Measurements from ENCODE around the gene DSE.

Gene DSE

DNA sequence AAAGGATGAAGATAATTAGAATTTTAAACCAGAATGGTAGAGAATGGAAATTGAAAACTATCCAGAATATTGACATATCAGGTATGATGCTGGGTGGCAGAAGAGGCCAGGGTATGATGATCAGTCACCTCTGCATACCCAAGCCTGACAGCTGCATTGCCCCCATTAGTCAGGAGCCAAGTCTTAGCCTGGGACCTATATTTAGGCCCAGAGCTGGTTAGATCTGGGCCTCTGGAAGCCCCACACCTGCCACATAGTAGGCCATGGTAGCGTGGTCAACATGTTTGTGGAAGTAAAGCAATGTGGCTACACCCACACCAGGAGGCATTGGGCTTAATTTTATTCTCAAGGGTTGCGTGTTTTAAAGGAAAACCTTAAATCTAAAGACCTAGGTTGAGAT, 58.4 kb downstream of the DSE start:
- H3K4me1 Mint-ChIP-seq = no peaks in the 10 kb centered on the region
- DNase-seq = no peak

DNA sequence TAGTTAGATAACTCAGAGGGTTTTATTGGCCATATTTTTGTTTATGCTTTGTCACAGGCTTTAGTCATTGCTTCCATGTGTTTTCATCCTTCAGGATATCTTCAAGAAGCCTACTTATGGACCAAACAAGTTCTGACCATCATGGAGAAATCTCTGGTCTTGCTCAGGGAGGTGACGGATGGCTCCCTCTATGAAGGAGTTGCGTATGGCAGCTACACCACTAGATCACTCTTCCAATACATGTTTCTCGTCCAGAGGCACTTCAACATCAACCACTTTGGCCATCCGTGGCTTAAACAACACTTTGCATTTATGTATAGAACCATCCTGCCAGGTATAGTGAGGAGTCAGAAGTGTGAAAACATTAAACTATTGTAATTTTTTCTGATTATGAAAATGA, 60.1 kb downstream of the DSE start:
- H3K36me3 Mint-ChIP-seq (ENCODE audit: low read depth) = no peaks in the 10 kb centered on the region
- ATAC-seq (no peak), DNase-seq (no peak)
- no peaks in the 10 kb centered on the region for H3K9me3 Mint-ChIP-seq
- no peaks in the 10 kb centered on the region for H3K4me1 Mint-ChIP-seq
- no peak overlapping the region for H3K27ac Mint-ChIP-seq
- no peaks in the 10 kb centered on the region for H3K27me3 Mint-ChIP-seq
- no peak overlapping the region for H3K4me3 Mint-ChIP-seq

More for the DNA sequence above, 58.4 kb downstream of the DSE start:
- H3K4me3 Mint-ChIP-seq = no peak overlapping the region
- no peak overlapping the region for H3K27ac Mint-ChIP-seq
- ATAC-seq = no peak
- no peaks in the 10 kb centered on the region for H3K27me3 Mint-ChIP-seq
- no peaks in the 10 kb centered on the region for H3K9me3 Mint-ChIP-seq
- H3K36me3 Mint-ChIP-seq (ENCODE audit: low read depth) = no peaks in the 10 kb centered on the region

- Mint-ChIP-seq H3K4me1 (no peaks in the 10 kb centered on the region), H3K4me3 (no peak overlapping the region), H3K27me3 (no peaks in the 10 kb centered on the region), H3K9me3 (no peaks in the 10 kb centered on the region), H3K27ac (no peak overlapping the region), H3K36me3 (ENCODE audit: low read depth) (no peaks in the 10 kb centered on the region)
- ATAC-seq (no peak), DNase-seq (no peak)
Observed at GRCh38 chr6:116431964-116432595, 61.3 kb downstream of the DSE start.

GRCh38 chr6:116433206-116433712, 62.5 kb downstream of the DSE start:
- H3K27ac Mint-ChIP-seq = no peak overlapping the region
- H3K27me3 Mint-ChIP-seq = no peaks in the 10 kb centered on the region
- ATAC-seq (no peak), DNase-seq (no peak)
- H3K9me3 Mint-ChIP-seq = no peaks in the 10 kb centered on the region
- no peaks in the 10 kb centered on the region for H3K36me3 Mint-ChIP-seq (ENCODE audit: low read depth)
- H3K4me3 Mint-ChIP-seq = no peak overlapping the region
- no peaks in the 10 kb centered on the region for H3K4me1 Mint-ChIP-seq

DNA sequence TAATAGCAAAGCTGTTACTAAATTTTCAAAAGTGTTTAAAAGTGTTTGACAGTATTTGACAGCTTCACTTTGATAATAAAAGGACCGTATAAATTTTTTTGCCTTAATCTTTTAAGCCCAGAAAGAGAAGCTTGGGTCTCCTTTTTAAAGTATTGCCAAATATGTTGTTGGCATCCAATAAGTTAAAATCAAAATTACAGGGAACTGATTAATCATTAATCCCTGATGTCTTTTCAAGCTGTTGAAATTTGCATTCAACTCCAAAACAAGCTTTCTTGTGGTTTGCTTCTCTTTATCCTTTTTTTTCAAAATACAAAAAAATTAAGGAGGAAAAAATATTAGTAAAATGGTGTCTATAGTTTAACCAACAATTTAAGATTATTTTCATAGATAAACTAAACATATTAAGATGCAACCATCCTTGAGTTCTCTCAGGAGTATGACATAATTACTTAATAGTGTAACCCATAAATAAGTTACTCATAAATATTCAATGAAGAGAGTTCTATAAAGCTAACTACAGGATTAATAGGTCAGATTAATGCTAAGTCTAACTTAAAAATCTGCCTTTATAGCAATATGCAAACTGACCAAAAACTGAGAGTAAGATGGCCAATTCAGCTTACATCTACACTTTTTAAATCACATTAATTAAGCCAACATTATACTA, 63.4 kb downstream of the DSE start:
- H3K9me3 Mint-ChIP-seq = no peaks in the 10 kb centered on the region
- H3K27ac Mint-ChIP-seq = no peak overlapping the region
- DNase-seq (no peak), ATAC-seq (no peak)
- no peaks in the 10 kb centered on the region for H3K36me3 Mint-ChIP-seq (ENCODE audit: low read depth)
- H3K27me3 Mint-ChIP-seq = no peaks in the 10 kb centered on the region
- no peak overlapping the region for H3K4me3 Mint-ChIP-seq
- H3K4me1 Mint-ChIP-seq = no peaks in the 10 kb centered on the region

DNA sequence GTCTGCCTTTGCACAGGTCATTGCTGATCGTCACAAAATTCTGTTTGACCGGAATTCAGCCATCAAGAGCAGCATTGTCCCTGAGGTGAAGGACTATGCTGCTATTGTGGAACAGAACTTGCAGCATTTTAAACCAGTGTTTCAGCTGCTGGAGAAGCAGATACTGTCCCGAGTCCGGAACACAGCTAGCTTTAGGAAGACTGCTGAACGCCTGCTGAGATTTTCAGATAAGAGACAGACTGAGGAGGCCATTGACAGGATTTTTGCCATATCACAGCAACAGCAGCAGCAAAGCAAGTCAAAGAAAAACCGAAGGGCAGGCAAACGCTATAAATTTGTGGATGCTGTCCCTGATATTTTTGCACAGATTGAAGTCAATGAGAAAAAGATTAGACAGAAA, 65.8 kb downstream of the DSE start:
- no peak for DNase-seq
- Mint-ChIP-seq H3K4me3 (no peak overlapping the region), H3K36me3 (ENCODE audit: low read depth) (no peaks in the 10 kb centered on the region), H3K27ac (no peak overlapping the region), H3K4me1 (no peaks in the 10 kb centered on the region), H3K9me3 (no peaks in the 10 kb centered on the region), H3K27me3 (no peaks in the 10 kb centered on the region)
- ATAC-seq = no peak

GRCh38 chr6:116437656-116438055, 66.9 kb downstream of the DSE start:
- Mint-ChIP-seq H3K36me3 (ENCODE audit: low read depth) (no peaks in the 10 kb centered on the region), H3K27ac (no peak overlapping the region), H3K27me3 (no peaks in the 10 kb centered on the region), H3K9me3 (no peaks in the 10 kb centered on the region), H3K4me1 (no peaks in the 10 kb centered on the region), H3K4me3 (no peak overlapping the region)
- no peak for DNase-seq
- ATAC-seq = no peak

- no peak for ATAC-seq
- H3K4me1 Mint-ChIP-seq = no peaks in the 10 kb centered on the region
- H3K9me3 Mint-ChIP-seq = no peaks in the 10 kb centered on the region
- DNase-seq = no peak
- H3K27me3 Mint-ChIP-seq = no peaks in the 10 kb centered on the region
- H3K27ac Mint-ChIP-seq = no peak overlapping the region
- H3K4me3 Mint-ChIP-seq = no peak overlapping the region
- H3K36me3 Mint-ChIP-seq (ENCODE audit: low read depth) = no peaks in the 10 kb centered on the region
Observed at GRCh38 chr6:116438590-116439448, 68.1 kb downstream of the DSE start.

DNA sequence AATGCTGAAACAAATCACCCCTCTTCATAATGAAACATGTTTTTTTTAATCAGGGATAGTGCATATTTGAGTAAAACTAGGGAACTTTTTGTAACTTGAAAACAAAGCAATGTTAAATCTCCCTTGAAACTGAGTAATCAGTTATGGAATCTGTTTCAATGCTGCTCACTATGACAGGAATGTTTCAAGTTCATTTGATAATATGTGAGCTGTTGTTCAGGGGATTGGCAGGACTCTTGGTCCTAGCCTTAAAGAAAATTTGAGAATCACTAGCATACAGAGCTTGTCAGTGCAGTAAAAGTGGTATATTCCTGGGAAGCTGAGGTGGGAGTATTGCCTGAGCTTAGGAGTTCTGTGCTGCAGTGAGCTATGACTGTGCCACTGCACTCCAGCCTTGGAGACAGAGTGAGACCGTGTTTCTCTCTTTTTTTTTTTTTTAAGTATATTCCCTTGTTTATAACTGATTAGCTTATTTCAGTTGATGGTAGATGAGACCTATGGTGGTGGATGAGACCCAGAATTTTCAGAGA, 68.8 kb downstream of the DSE start:
- no peak overlapping the region for H3K4me3 Mint-ChIP-seq
- no peaks in the 10 kb centered on the region for H3K36me3 Mint-ChIP-seq (ENCODE audit: low read depth)
- ATAC-seq = no peak
- no peak for DNase-seq
- H3K4me1 Mint-ChIP-seq = no peaks in the 10 kb centered on the region
- no peak overlapping the region for H3K27ac Mint-ChIP-seq
- no peaks in the 10 kb centered on the region for H3K27me3 Mint-ChIP-seq
- H3K9me3 Mint-ChIP-seq = no peaks in the 10 kb centered on the region

DNA sequence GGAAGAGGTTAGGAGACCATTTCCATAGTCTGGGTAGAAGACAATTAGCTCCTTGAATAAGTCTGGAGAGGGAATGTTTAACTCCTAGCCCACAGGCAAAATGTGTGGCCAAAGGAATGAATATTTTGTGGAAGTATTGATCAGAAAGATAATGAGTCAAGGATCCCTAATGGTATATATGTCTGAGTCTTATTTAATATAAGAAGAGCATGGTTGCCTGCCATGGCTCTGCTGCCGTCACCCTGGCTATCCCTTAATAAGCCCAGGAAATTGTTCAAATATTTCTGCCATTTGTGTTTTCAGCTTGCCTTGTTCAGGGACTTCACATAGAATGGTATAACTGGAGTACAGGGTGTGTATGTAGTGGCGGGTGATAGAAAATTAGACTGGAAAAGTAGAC, 72.4 kb downstream of the DSE start:
- DNase-seq (no peak), ATAC-seq (no peak)
- Mint-ChIP-seq H3K27me3 (no peaks in the 10 kb centered on the region), H3K27ac (no peak overlapping the region), H3K36me3 (ENCODE audit: low read depth) (no peaks in the 10 kb centered on the region), H3K4me3 (no peak overlapping the region), H3K4me1 (peaks cover 9% of the 10 kb centered on the region), H3K9me3 (no peaks in the 10 kb centered on the region)

- Mint-ChIP-seq H3K4me1 (peaks cover 9% of the 10 kb centered on the region), H3K4me3 (no peak overlapping the region), H3K9me3 (no peaks in the 10 kb centered on the region), H3K27me3 (no peaks in the 10 kb centered on the region), H3K27ac (no peak overlapping the region), H3K36me3 (ENCODE audit: low read depth) (no peaks in the 10 kb centered on the region)
- ATAC-seq = peak; percentile 49
- DNase-seq = no peak
Observed at GRCh38 chr6:116444092-116444491, 73.3 kb downstream of the DSE start.

DNA sequence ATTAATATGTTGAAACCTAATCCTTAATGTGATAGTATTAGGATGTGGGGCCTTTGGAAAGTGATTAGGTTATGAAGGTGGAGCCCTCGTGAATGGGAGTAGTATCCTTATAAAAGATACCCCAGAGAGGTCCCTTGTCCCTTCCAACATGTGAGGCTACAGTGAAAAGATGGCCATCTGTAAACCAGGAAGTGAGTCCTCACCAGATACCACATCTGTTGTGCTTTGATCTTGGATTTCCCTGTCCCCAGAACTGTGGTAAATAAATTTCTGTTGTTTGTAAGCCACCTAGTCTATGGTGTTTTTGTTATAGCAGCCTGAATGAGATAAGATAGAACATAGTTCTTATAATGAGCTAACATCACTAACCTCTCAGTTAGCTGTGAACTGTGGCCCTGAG, 73.8 kb downstream of the DSE start:
- ATAC-seq (no peak), DNase-seq (no peak)
- H3K4me1 Mint-ChIP-seq = peaks cover 9% of the 10 kb centered on the region
- no peaks in the 10 kb centered on the region for H3K36me3 Mint-ChIP-seq (ENCODE audit: low read depth)
- no peak overlapping the region for H3K4me3 Mint-ChIP-seq
- H3K27ac Mint-ChIP-seq = no peak overlapping the region
- H3K9me3 Mint-ChIP-seq = no peaks in the 10 kb centered on the region
- no peaks in the 10 kb centered on the region for H3K27me3 Mint-ChIP-seq

- Mint-ChIP-seq H3K4me3 (no peak overlapping the region), H3K9me3 (no peaks in the 10 kb centered on the region), H3K4me1 (peaks cover 9% of the 10 kb centered on the region), H3K27me3 (peaks cover under 1% of the 10 kb centered on the region), H3K27ac (no peak overlapping the region), H3K36me3 (ENCODE audit: low read depth) (no peaks in the 10 kb centered on the region)
- ATAC-seq (no peak), DNase-seq (no peak)
Observed at GRCh38 chr6:116445102-116445501, 74.4 kb downstream of the DSE start.

DNA sequence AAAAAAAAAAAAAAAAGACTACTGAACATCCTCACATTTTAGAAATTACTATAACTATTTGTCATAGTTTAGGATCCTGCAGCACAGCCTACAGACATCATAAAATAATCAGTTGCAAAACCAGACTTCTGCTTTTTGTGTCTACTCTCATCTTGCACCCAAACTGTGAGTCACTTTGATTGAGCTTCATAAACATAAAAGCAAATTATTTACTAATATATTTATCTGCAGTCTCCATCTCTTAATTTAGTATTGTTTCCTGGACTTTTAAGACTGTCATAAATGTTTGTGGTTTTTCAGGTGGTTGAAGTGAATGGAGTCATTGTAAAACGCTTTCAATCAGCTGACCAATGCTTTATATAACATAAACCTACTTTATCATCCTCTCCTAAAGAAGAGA, 75.7 kb downstream of the DSE start:
- H3K36me3 Mint-ChIP-seq (ENCODE audit: low read depth) = no peaks in the 10 kb centered on the region
- DNase-seq (no peak), ATAC-seq (no peak)
- H3K9me3 Mint-ChIP-seq = no peaks in the 10 kb centered on the region
- H3K27ac Mint-ChIP-seq = no peak overlapping the region
- H3K27me3 Mint-ChIP-seq = peaks cover 6% of the 10 kb centered on the region
- H3K4me1 Mint-ChIP-seq = peaks cover 19% of the 10 kb centered on the region
- H3K4me3 Mint-ChIP-seq = no peak overlapping the region

GRCh38 chr6:116447052-116447451, 76.3 kb downstream of the DSE start:
- ATAC-seq (no peak), DNase-seq (no peak)
- H3K27me3 Mint-ChIP-seq = peaks cover 8% of the 10 kb centered on the region
- H3K27ac Mint-ChIP-seq = no peak overlapping the region
- no peak overlapping the region for H3K4me3 Mint-ChIP-seq
- H3K36me3 Mint-ChIP-seq (ENCODE audit: low read depth) = no peaks in the 10 kb centered on the region
- H3K9me3 Mint-ChIP-seq = no peaks in the 10 kb centered on the region
- peaks cover 22% of the 10 kb centered on the region for H3K4me1 Mint-ChIP-seq

Measured in activated naive CD8-positive, alpha-beta T cell treated with anti-CD3 and anti-CD28 coated beads, Interleukin-2, amount 50 U/mL, for 24 hours (primary cell).